ENCODE results near the gene CES1.
"Not testable (repeated sequence)": the region's sequence is repeated elsewhere in the genome, so short reads cannot be mapped to it uniquely, and the experiment has no call there.

Gene CES1

DNA sequence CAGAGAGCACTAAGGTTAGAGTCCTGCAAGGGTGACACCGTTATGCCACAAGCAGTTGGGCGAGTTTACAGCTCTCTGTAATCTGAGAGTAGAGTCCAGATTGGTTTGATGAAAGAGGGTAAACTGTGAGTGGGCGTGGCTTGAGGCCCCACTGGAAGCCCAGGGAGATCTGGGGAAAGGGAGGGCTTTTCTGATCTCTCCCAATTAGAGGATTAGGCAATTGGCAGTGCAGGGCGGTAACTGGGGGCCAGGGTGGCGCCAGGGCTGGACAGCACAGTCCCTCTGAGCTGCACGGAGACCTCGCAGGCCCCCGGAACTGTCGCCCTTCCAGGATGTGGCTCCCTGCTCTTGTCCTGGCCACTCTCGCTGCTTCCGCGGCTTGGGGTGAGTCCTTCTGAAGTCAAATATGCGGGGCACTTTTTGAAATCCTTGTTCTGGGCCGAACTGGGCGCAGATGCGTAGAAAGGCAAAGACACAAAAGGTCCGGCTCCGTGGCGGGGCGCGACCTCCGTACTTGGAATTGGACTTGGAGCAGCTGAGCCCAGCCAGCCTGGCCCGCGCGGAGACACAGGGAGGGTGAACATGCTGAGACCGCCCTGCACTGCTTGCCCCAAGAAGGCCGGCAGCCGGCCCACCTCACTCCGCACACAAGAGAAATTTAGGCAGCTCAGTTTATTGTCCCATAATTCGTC lies 72.4 kb downstream of the CES1 start:
- TF ChIP-seq, protein P1, sequence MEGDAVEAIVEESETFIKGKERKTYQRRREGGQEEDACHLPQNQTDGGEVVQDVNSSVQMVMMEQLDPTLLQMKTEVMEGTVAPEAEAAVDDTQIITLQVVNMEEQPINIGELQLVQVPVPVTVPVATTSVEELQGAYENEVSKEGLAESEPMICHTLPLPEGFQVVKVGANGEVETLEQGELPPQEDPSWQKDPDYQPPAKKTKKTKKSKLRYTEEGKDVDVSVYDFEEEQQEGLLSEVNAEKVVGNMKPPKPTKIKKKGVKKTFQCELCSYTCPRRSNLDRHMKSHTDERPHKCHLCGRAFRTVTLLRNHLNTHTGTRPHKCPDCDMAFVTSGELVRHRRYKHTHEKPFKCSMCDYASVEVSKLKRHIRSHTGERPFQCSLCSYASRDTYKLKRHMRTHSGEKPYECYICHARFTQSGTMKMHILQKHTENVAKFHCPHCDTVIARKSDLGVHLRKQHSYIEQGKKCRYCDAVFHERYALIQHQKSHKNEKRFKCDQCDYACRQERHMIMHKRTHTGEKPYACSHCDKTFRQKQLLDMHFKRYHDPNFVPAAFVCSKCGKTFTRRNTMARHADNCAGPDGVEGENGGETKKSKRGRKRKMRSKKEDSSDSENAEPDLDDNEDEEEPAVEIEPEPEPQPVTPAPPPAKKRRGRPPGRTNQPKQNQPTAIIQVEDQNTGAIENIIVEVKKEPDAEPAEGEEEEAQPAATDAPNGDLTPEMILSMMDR (IDR thresholded peaks at IDR 0.05) = no peak
- no peak overlapping the region for H2AFZ ChIP-seq
- H3K9me3 ChIP-seq (ENCODE audit: control insufficient read depth, low read length) = no peaks in the 10 kb centered on the region
- H3K4me2 ChIP-seq (ENCODE audit: low read length) = no peak overlapping the region
- H3K27me3 ChIP-seq (ENCODE audit: control insufficient read depth, insufficient read depth, low read length) = no peaks in the 10 kb centered on the region
- no peaks in the 10 kb centered on the region for H3K79me2 ChIP-seq
- H3K27ac ChIP-seq = no peak overlapping the region
- no peaks in the 10 kb centered on the region for H3K36me3 ChIP-seq (ENCODE audit: control insufficient read depth, insufficient read depth, low read length)
- no peaks in the 10 kb centered on the region for H3K4me1 ChIP-seq
- H3K4me3 ChIP-seq (ENCODE audit: low read depth, low read length) = no peak overlapping the region
- H3K9ac ChIP-seq = no peak overlapping the region

DNA sequence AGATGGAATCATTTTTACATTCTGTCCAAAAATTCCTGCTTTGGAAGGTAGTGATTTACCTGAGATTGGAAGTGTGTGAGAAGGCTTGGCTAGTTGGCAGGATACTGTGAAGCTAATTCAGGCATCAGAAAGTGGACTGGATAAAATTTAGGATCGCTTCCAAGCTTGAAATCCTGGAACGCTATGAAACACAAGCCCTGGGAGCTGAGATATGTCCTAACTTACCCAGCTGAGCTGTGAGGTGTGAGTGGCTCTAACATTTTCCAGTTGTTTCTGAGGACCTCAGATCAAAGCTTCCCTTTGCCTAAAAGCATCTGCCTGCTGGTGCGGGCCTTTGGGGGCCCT lies 73.0 kb downstream of the CES1 start:
- not testable (repeated sequence) for H3K27ac ChIP-seq; H3K36me3 ChIP-seq (ENCODE audit: control insufficient read depth, insufficient read depth, low read length); H3K9me3 ChIP-seq (ENCODE audit: control insufficient read depth, low read length); H3K4me2 ChIP-seq (ENCODE audit: low read length); H3K4me1 ChIP-seq; H2AFZ ChIP-seq; H3K9ac ChIP-seq; H3K27me3 ChIP-seq (ENCODE audit: control insufficient read depth, insufficient read depth, low read length); H3K4me3 ChIP-seq (ENCODE audit: low read depth, low read length); H3K79me2 ChIP-seq

DNA sequence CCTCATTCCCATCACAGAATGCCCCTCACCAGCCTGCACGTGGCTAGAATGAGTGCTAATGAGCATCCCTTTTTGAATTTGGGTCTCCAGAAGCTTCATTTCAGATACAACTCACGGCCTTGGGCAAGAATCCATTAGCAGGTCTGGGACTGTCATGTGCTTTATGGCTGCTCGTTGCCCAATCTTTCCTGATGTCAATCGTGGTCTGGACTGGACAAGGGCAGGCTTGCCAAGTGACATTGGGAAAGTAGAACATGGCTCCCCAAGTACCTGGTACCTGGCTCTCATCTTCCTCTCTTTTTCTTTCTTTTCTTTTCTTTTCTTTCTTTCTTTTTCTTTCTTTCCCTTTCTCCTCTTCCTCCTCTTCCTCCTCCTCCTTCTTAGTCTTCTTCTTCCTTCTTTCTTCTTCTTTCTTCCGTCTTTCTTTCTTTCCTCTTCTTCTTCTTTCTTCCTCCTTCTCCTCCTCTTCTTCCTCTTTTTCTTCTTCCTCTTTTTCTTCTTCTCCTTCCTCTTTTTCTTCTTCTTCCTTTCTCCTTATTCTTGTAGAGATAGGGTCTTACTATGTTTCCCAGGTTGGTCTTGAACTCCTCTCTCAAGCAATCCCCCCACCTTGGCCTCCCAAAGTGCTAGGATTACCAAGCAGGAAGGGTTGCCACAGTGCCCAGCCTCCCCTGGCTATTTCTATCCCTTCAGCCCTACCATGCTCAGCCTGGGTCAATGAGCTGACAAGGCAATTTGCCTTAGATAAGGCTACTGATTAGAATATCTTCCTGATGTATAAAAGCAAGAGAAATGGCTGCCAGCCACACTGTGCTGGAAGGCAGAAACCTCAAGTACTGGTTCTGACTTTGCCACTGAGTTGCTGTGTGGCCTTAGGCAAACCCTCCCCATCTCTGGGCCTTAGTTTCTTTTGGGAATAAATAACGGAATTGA lies 75.0 kb downstream of the CES1 start:
- H3K36me3 ChIP-seq (ENCODE audit: control insufficient read depth, insufficient read depth, low read length); H3K4me3 ChIP-seq (ENCODE audit: low read depth, low read length); H3K9me3 ChIP-seq (ENCODE audit: control insufficient read depth, low read length); H3K79me2 ChIP-seq; H3K9ac ChIP-seq; H3K4me2 ChIP-seq (ENCODE audit: low read length); H2AFZ ChIP-seq; H3K27ac ChIP-seq; H3K4me1 ChIP-seq; H3K27me3 ChIP-seq (ENCODE audit: control insufficient read depth, insufficient read depth, low read length): not testable (repeated sequence)

DNA sequence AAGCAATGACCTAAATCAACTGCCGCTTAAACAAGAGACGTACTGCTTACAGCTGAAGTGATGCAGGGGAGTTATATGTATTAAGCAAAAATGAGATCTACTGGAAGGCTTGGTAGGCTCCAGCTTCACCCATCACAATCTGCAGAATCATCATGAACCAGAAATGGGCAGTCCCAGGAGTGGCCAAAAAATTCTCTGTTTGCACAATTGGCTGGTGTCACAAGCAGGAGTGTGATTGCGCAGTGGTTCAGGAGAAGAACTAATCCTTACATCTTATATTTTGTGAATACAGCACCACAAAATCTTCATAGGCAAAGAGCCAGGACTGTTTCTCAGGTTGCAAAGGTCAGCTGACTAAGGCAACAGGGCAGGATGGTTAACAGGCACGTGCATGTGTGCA lies 75.9 kb downstream of the CES1 start:
- Histone ChIP-seq H3K79me2 (no peaks in the 10 kb centered on the region), H2AFZ (no peak overlapping the region), H3K9ac (no peak overlapping the region), H3K4me3 (ENCODE audit: low read depth, low read length) (no peak overlapping the region), H3K27me3 (ENCODE audit: control insufficient read depth, insufficient read depth, low read length) (no peaks in the 10 kb centered on the region), H3K36me3 (ENCODE audit: control insufficient read depth, insufficient read depth, low read length) (no peaks in the 10 kb centered on the region), H3K9me3 (ENCODE audit: control insufficient read depth, low read length) (no peaks in the 10 kb centered on the region), H3K27ac (no peak overlapping the region), H3K4me2 (ENCODE audit: low read length) (no peak overlapping the region), H3K4me1 (no peaks in the 10 kb centered on the region)
- TF ChIP-seq, protein P1 (IDR thresholded peaks at IDR 0.05) = no peak

DNA sequence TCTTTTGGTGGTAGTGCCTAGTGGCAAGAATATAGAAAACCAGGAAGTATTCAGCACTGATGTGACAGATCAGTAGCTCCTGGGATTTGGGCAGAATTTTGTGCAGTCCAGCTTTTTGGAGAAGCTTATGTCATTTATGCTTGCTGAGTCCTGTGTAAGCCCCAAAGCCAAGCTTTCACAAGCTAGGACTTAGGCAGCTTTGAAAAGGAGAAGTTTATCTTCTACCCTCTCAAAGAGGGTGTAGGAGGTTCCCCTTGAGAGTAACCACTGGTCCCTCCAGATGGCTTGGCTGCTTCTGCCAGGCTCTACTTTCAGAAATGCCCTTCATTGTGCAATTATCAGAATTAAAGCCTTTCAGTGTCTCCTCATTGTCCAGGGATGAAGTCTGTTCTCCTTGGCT lies 78.8 kb downstream of the CES1 start:
- Histone ChIP-seq H3K4me2 (ENCODE audit: low read length) (no peak overlapping the region), H3K9me3 (ENCODE audit: control insufficient read depth, low read length) (no peaks in the 10 kb centered on the region), H2AFZ (no peak overlapping the region), H3K4me3 (ENCODE audit: low read depth, low read length) (no peak overlapping the region), H3K9ac (no peak overlapping the region), H3K79me2 (no peaks in the 10 kb centered on the region), H3K4me1 (no peaks in the 10 kb centered on the region), H3K27me3 (ENCODE audit: control insufficient read depth, insufficient read depth, low read length) (no peaks in the 10 kb centered on the region), H3K36me3 (ENCODE audit: control insufficient read depth, insufficient read depth, low read length) (no peaks in the 10 kb centered on the region), H3K27ac (no peak overlapping the region)
- TF ChIP-seq, protein P1 (IDR thresholded peaks at IDR 0.05) = no peak

DNA sequence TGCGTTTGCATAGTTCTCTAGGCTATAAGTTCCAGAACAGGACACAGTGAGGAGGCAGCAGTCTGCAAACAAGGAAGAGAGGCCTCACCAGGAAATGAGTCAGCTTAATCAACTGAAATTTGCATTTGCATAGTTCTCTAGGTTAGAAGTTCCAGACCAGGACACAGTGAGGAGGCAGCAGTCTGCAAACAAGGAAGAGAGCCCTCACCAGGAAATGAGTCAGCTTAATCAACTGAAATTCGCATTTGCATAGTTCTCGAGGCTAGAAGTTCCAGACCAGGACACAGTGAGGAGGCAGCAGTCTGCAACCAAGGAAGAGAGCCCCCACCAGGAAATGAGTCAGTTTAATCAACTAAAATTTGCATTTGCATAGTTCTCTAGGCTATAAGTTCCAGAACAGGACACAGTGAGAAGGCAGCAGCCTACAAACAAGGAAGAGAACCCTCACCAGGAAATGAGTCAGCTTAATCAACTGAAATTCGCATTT lies 79.7 kb downstream of the CES1 start:
- not testable (repeated sequence) for H3K4me2 ChIP-seq (ENCODE audit: low read length); H3K79me2 ChIP-seq; H3K36me3 ChIP-seq (ENCODE audit: control insufficient read depth, insufficient read depth, low read length); H3K9me3 ChIP-seq (ENCODE audit: control insufficient read depth, low read length); H3K27me3 ChIP-seq (ENCODE audit: control insufficient read depth, insufficient read depth, low read length); H2AFZ ChIP-seq; H3K9ac ChIP-seq; H3K4me3 ChIP-seq (ENCODE audit: low read depth, low read length); H3K4me1 ChIP-seq; H3K27ac ChIP-seq
